BE2C (cell line): ENCODE data around the gene PRKAR1B.

Experiments
- DNase-seq: peaks from one replicate; pipeline ENCODE4 v3.0.0-alpha.2; 2020
- H3K27me3 ChIP-seq: fragments of 250-450 bp; sonication (Bioruptor Pico); 2 replicates; pipeline ENCODE4 v1.5.1; 2020; ENCODE audit warnings: mild to moderate bottlenecking
- H3K36me3 ChIP-seq: fragments of 250-450 bp; sonication (Bioruptor Pico); 2 replicates; pipeline ENCODE4 v1.5.1; 2020; ENCODE audit warnings: mild to moderate bottlenecking
- H3K4me1 ChIP-seq: fragments of 250-450 bp; sonication (Bioruptor Pico); 2 replicates; pipeline ENCODE4 v1.5.1; 2020
- H3K4me3 ChIP-seq: 2 replicates; pipeline ENCODE4 v1.5.1; 2011; ENCODE audit warnings: low read depth, low read length
- H3K9me3 ChIP-seq: fragments of 250-450 bp; sonication (Bioruptor Pico); 2 replicates; pipeline ENCODE4 v1.5.1; 2020
- TF ChIP-seq, protein P1 (sequence below): IDR thresholded peaks from 2 replicates; pipeline ENCODE4 v1.5.1; 2012; ENCODE audit warnings: mild to moderate bottlenecking, low read depth, low read length

Gene PRKAR1B

DNA sequence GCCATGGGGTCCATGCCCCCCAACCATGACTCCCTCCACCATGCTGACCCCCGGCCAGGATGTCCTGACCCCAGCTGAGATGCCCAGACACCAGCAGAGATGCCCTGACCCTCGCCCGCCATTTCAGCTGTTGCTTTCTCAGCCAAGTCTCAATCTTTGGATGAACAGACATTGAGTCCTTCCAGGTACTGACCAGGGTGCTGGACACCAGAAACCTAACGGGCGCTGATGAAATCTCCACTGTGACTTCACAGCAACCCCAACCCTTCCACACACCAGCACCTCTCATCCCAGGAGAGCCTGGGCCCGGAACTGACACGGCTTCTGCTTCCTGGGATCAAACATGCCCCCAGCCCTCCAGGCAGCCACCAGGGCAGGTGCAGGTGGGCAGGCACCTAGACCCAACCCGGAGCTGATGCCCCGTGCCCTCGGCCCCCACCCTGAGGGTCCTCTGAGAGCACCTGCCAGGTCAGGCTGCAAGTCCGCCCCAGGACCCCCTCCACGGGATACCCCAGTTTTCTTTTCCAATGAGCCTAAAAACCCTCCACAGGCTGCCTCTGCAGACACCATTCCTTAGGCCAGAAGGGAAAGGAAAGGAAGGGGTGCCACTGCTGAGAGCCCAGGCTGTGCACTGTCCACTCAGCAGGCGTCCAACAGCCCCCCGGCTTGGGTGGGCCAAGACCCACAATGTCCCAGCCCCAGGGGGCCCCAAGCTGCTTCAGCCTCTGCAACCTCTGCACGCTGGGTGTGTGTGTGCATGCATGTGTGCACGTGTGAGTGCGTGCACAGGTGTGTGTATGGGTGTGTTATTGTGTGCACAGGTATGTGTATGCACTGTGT lies 164.1 kb downstream of the PRKAR1B start:
- H3K9me3 ChIP-seq: peaks cover 2% of the 10 kb centered on the region; the same call in 1 of the 2 replicates
- TF ChIP-seq, protein P1, sequence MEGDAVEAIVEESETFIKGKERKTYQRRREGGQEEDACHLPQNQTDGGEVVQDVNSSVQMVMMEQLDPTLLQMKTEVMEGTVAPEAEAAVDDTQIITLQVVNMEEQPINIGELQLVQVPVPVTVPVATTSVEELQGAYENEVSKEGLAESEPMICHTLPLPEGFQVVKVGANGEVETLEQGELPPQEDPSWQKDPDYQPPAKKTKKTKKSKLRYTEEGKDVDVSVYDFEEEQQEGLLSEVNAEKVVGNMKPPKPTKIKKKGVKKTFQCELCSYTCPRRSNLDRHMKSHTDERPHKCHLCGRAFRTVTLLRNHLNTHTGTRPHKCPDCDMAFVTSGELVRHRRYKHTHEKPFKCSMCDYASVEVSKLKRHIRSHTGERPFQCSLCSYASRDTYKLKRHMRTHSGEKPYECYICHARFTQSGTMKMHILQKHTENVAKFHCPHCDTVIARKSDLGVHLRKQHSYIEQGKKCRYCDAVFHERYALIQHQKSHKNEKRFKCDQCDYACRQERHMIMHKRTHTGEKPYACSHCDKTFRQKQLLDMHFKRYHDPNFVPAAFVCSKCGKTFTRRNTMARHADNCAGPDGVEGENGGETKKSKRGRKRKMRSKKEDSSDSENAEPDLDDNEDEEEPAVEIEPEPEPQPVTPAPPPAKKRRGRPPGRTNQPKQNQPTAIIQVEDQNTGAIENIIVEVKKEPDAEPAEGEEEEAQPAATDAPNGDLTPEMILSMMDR: no peak

DNA sequence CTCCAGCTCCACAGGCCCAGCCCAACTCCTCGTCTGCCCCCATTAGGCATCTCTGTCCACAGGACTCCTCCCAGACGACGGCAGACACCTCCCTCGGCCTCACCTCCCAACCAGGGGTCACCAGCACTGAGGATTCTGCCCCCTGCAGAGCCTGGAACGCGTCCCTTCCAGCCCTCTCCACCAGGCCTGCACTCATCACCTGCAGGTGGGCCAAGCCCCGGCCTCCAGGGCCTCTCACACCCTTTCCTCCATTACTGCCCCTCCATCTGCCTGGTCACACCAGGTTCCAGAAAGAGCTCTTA lies 164.8 kb downstream of the PRKAR1B start:
- no peak for DNase-seq
- TF ChIP-seq, protein P1: no peak
- Histone ChIP-seq H3K9me3 (no peaks in the 10 kb centered on the region; the same call in 1 of the 2 replicates), H3K36me3 (no peaks in the 10 kb centered on the region), H3K4me1 (no peaks in the 10 kb centered on the region), H3K4me3 (no peak overlapping the region), H3K27me3 (no peaks in the 10 kb centered on the region)

More for the DNA sequence above, 164.1 kb downstream of the PRKAR1B start:
- H3K4me1 ChIP-seq: no peaks in the 10 kb centered on the region
- no peaks in the 10 kb centered on the region for H3K36me3 ChIP-seq
- no peaks in the 10 kb centered on the region for H3K27me3 ChIP-seq
- no peak for DNase-seq
- no peak overlapping the region for H3K4me3 ChIP-seq

GRCh38 chr7:561631-562373 lies 165.3 kb downstream of the PRKAR1B start:
- TF ChIP-seq, protein P1: no peak
- no peak for DNase-seq

DNA sequence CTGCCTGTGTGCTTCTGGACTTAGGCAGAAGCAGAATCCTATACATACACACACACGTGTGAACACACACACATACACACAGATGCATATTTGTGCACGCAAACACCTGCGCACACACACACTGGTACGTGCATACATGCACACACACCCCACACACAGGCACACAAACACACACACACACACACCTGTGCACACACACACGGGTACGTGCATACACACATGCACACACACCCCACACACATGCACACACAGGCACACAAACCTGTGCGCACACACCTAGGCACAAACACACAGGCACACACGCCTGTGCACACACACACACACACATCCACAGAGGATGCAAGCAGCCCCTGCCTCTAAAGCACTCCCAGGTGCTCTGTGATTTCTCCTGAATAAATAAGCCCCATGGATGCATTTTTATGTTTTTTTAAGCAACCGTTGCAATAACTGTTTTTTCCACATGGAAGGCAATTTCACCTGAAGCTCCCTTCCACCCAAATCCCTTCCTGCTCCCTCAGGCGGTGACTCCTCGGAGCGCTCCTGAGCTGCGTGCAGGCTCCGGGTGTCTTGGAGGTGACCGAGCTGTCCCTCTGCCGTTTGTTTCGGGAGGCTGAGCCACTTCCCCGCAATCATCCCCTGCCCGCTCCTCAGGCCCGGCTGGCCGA lies 166.0 kb downstream of the PRKAR1B start:
- TF ChIP-seq, protein P1: no peak
- no peak overlapping the region for H3K4me3 ChIP-seq
- no peaks in the 10 kb centered on the region for H3K27me3 ChIP-seq
- H3K9me3 ChIP-seq: no peaks in the 10 kb centered on the region; the same call in 1 of the 2 replicates
- H3K36me3 ChIP-seq: no peaks in the 10 kb centered on the region
- DNase-seq: no peak
- H3K4me1 ChIP-seq: no peaks in the 10 kb centered on the region

More at GRCh38 chr7:561631-562373, 165.3 kb downstream of the PRKAR1B start:
- Histone ChIP-seq H3K36me3 (no peaks in the 10 kb centered on the region), H3K4me1 (no peaks in the 10 kb centered on the region), H3K27me3 (no peaks in the 10 kb centered on the region), H3K4me3 (no peak overlapping the region), H3K9me3 (no peaks in the 10 kb centered on the region; the same call in 1 of the 2 replicates)

GRCh38 chr7:559396-559705 lies 167.7 kb downstream of the PRKAR1B start:
- H3K36me3 ChIP-seq: no peaks in the 10 kb centered on the region
- TF ChIP-seq, protein P1: no peak
- no peak for DNase-seq
- no peaks in the 10 kb centered on the region for H3K4me1 ChIP-seq
- no peak overlapping the region for H3K4me3 ChIP-seq
- no peaks in the 10 kb centered on the region; the same call in 1 of the 2 replicates for H3K9me3 ChIP-seq
- H3K27me3 ChIP-seq: no peaks in the 10 kb centered on the region

- Histone ChIP-seq H3K4me1 (no peaks in the 10 kb centered on the region), H3K9me3 (no peaks in the 10 kb centered on the region; the same call in 1 of the 2 replicates), H3K4me3 (no peak overlapping the region), H3K36me3 (no peaks in the 10 kb centered on the region), H3K27me3 (no peaks in the 10 kb centered on the region)
- TF ChIP-seq, protein P1: no peak
- no peak for DNase-seq
Observed at GRCh38 chr7:557558-557881, 169.6 kb downstream of the PRKAR1B start.
